CD14-positive monocyte (primary cell): ENCODE data around the gene CSNK1G1. TPM values are rescaled to one million over a fixed set of nuclear protein-coding genes. Genes with fewer than 3 reads are reported as not detected.

Experiments
- DNase-seq, 3 donors: peaks; one replicate each; pipeline ENCODE4 v3.0.0-alpha.2; 2011 to 2022
- H2AFZ ChIP-seq: 2 replicates; pipeline ENCODE4 v1.6.0; 2012; ENCODE audit warnings: mild to moderate bottlenecking, low read depth, low read length, inconsistent platforms; ENCODE audit not compliant: insufficient read depth, poor library complexity, severe bottlenecking
- H3K27ac ChIP-seq, 2 donors: 1 replicate in 1 of 2; 2 replicates in 1 of 2; pipeline ENCODE4 v1.5.1; 2012 to 2013; ENCODE audit warnings: low read length in 2 of 2, control low read depth in 1 of 2, inconsistent platforms in 1 of 2, low read depth in 1 of 2, mild to moderate bottlenecking in 1 of 2
- H3K27me3 ChIP-seq, 2 donors: one replicate each; pipeline versions ENCODE4 v1.6.0 to v1.6.1; 2011 to 2013; ENCODE audit warnings: low read length in 2 of 2; ENCODE audit not compliant: control insufficient read depth in 2 of 2, insufficient read depth in 2 of 2
- H3K36me3 ChIP-seq, 2 donors: replicated peaks in 1 of 2; 1 replicate in 1 of 2; 2 replicates in 1 of 2; pipeline versions ENCODE4 v1.5.1 to v1.6.1; 2012 to 2013; ENCODE audit warnings: low read length in 2 of 2, control low read depth in 1 of 2, inconsistent platforms in 1 of 2, mild to moderate bottlenecking in 1 of 2; ENCODE audit not compliant: insufficient read depth in 2 of 2, control insufficient read depth in 1 of 2
- H3K4me1 ChIP-seq, 2 donors: 1 replicate in 1 of 2; 2 replicates in 1 of 2; pipeline versions ENCODE4 v1.5.1 to v1.6.1; 2012 to 2013; ENCODE audit warnings: low read length in 2 of 2, control low read depth in 1 of 2, inconsistent platforms in 1 of 2, mild to moderate bottlenecking in 1 of 2, moderate library complexity in 1 of 2; ENCODE audit not compliant: insufficient read depth in 2 of 2, control insufficient read depth in 1 of 2
- H3K4me2 ChIP-seq: replicated peaks from 2 replicates; pipeline ENCODE3; 2012; ENCODE audit warnings: low read length, moderate library complexity, mild to moderate bottlenecking; ENCODE audit not compliant: poor library complexity, severe bottlenecking; ENCODE audit errors: extremely low read depth
- H3K4me3 ChIP-seq, 3 experiments: fragments of 200-600 bp in 1 of 3; sonication (generic) in 1 of 3; replicated peaks in 1 of 3; 1 replicate in 2 of 3; 2 replicates in 1 of 3; pipeline ENCODE4 v1.5.1; 2011 to 2013; ENCODE audit warnings: low read length in 3 of 3, mild to moderate bottlenecking in 3 of 3, control low read depth in 2 of 3, low read depth in 2 of 3, inconsistent platforms in 1 of 3, moderate library complexity in 1 of 3
- H3K79me2 ChIP-seq: 2 replicates; pipeline ENCODE4 v1.6.0; 2012; ENCODE audit warnings: mild to moderate bottlenecking, control low read depth, inconsistent platforms, low read length, moderate library complexity; ENCODE audit not compliant: insufficient read depth
- H3K9ac ChIP-seq: 2 replicates; pipeline ENCODE4 v1.6.0; 2017; ENCODE audit warnings: low read length, mild to moderate bottlenecking; ENCODE audit not compliant: insufficient read depth, poor library complexity, severe bottlenecking
- H3K9me3 ChIP-seq, 2 donors: replicated peaks in 1 of 2; 1 replicate in 1 of 2; 2 replicates in 1 of 2; pipeline versions ENCODE4 v1.5.1 to v1.6.1; 2012 to 2013; ENCODE audit warnings: low read length in 2 of 2, control low read depth in 1 of 2; ENCODE audit not compliant: control insufficient read depth in 1 of 2, insufficient read depth in 1 of 2
- H4K20me1 ChIP-seq: 2 replicates; pipeline ENCODE4 v1.6.0; 2012; ENCODE audit warnings: mild to moderate bottlenecking, low read length, control low read depth, moderate library complexity; ENCODE audit not compliant: insufficient read depth
- H3K27ac Mint-ChIP-seq, 7 donors: one replicate each; pipeline ENCODE4 v1.8.0; 2020; ENCODE audit warnings: mild to moderate bottlenecking in 7 of 7, mixed read lengths in 7 of 7, moderate library complexity in 6 of 7, inconsistent platforms in 2 of 7
- H3K27me3 Mint-ChIP-seq, 3 donors: one replicate each; pipeline ENCODE4 v1.8.0; 2021 to 2022; ENCODE audit warnings: low read depth in 3 of 3, mild to moderate bottlenecking in 3 of 3, mixed read lengths in 3 of 3, moderate library complexity in 3 of 3, inconsistent platforms in 1 of 3
- H3K36me3 Mint-ChIP-seq, 2 donors: one replicate each; pipeline ENCODE4 v1.8.0; 2020; ENCODE audit warnings: mixed read lengths in 2 of 2, inconsistent platforms in 1 of 2, mild to moderate bottlenecking in 1 of 2
- H3K4me1 Mint-ChIP-seq: one replicate; pipeline ENCODE4 v1.8.0; 2020; ENCODE audit warnings: mild to moderate bottlenecking, mixed read lengths
- H3K4me3 Mint-ChIP-seq, 2 donors: one replicate each; pipeline ENCODE4 v1.8.0; 2020; ENCODE audit warnings: mild to moderate bottlenecking in 2 of 2, mixed read lengths in 2 of 2, moderate library complexity in 1 of 2
- H3K9me3 Mint-ChIP-seq, 7 donors: one replicate each; pipeline ENCODE4 v1.8.0; 2020 to 2022; ENCODE audit warnings: mixed read lengths in 7 of 7, mild to moderate bottlenecking in 6 of 7, moderate library complexity in 6 of 7, inconsistent platforms in 2 of 7
- WGBS: methylation state at CpG from one replicate; pipeline ENCODE4 v1.1.5; 2013; ENCODE audit warnings: missing lambda C conversion rate; ENCODE audit not compliant: insufficient coverage; 5-methylcytosine and 5-hydroxymethylcytosine counted together
- intact Hi-C, 2 donors: fragments of 100-400 bp; cut with micrococcal nuclease; formaldehyde crosslinking; loops; one replicate each; pipeline versions ENCODE4 v1.15.0 to v1.15.1; 2023
- polyA plus RNA-seq, 3 donors: library from polyadenylated mRNA; depleted of rRNA in 1 of 3; unstranded in 2 of 3; stranded (reverse) in 1 of 3; fragments of 300-500 nt in 2 of 3; fragments of >200 nt in 1 of 3; fragmentation: Illumina TruSeq in 2 of 3; gene quantifications; 1 replicate in 2 of 3; 2 replicates in 1 of 3; pipeline ENCODE4 v1.2.3, GENCODE V29; 2012 to 2021
- TF ChIP-seq, protein P1 (sequence below): fragments of 200-600 bp; IDR thresholded peaks from one replicate; pipeline ENCODE4 v1.8.0; 2022; ENCODE audit warnings: antibody characterized with exemption, mild to moderate bottlenecking

The CSNK1G1 gene
- polyA plus RNA-seq, 3 donors = 4.3 to 8.6 (median 7.7) TPM

DNA sequence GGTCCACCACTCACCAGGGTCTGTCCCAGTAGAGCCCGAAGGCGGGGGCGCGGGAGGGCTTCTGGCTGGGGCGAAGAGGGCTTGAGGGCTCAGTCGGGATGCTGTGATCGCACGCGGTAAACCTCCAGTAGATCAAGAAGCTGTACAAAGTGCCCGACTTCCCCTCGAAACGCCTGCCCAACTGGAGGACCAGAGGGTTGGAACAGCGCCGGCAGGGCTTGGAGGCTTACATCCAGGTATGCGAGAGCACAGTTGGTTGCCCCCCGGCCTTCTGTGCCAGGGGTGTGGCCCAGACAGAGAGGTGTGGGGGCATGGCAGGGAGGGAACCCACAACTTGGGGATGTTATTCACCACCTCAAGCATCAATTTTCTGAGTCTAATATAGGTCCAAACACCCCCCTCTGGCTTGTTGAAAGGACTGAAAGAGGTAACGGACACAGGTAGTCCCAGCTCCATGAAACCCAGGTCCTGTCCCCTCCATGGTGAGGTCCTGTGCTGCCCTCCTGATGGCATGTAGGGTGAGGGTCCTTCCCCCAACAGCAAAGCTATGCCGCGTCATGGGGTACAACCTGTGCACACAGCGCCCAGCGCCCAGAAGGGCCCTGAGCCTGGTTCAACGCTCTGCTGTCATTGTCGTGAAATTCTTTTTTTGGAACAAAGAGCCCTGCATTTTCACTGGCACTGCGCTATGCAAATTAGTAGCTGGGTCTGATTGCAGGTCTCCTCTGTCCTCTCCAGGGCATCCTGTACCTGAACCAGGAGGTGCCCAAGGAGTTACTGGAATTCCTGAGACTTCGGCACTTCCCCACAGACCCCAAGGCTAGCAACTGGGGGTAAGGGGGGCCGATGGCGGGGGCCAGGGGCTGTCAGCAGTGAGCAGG is 203.2 kb downstream of the CSNK1G1 start:
- peaks cover 17 to 25% of the 10 kb centered on the region in 2 donors for H3K27me3 ChIP-seq
- Mint-ChIP-seq H3K9me3 (peaks cover 0 to 7% (median 2%) of the 10 kb centered on the region in 7 donors), H3K36me3 (peaks cover 31 to 39% of the 10 kb centered on the region in 2 donors), H3K27ac (no peak overlapping the region), H3K4me3 (peak overlapping the region; percentile 70 to 83), H3K4me1 (peaks cover 38% of the 10 kb centered on the region), H3K27me3 (peaks cover 24 to 34% (median 29%) of the 10 kb centered on the region in 3 donors)
- no peak overlapping the region for H3K27ac ChIP-seq
- no peak overlapping the region for H2AFZ ChIP-seq
- H3K79me2 ChIP-seq = peaks cover 1% of the 10 kb centered on the region
- peak overlapping the region; percentile 43 for H3K9ac ChIP-seq
- WGBS = 20% methylated on average over 19 of the region's 27 CpGs
- H3K36me3 ChIP-seq = peaks cover 35 to 38% of the 10 kb centered on the region in 2 donors
- intact Hi-C loops = loop anchor here in 1 of 2 donors (5.0 kb wide), 1 partner anchor 400 kb away; no protein-coding TSS in a partner anchor
- peak overlapping the region; percentile 80 for H3K4me2 ChIP-seq
- DNase-seq = peak in 2 of 3 donors; percentile 13 to 19
- peaks cover 40 to 47% of the 10 kb centered on the region in 2 donors for H3K4me1 ChIP-seq
- TF ChIP-seq, protein P1, sequence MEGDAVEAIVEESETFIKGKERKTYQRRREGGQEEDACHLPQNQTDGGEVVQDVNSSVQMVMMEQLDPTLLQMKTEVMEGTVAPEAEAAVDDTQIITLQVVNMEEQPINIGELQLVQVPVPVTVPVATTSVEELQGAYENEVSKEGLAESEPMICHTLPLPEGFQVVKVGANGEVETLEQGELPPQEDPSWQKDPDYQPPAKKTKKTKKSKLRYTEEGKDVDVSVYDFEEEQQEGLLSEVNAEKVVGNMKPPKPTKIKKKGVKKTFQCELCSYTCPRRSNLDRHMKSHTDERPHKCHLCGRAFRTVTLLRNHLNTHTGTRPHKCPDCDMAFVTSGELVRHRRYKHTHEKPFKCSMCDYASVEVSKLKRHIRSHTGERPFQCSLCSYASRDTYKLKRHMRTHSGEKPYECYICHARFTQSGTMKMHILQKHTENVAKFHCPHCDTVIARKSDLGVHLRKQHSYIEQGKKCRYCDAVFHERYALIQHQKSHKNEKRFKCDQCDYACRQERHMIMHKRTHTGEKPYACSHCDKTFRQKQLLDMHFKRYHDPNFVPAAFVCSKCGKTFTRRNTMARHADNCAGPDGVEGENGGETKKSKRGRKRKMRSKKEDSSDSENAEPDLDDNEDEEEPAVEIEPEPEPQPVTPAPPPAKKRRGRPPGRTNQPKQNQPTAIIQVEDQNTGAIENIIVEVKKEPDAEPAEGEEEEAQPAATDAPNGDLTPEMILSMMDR = no peak
- H3K4me3 ChIP-seq = peak overlapping the region in 1 of 3 experiments; percentile 69
- peaks cover 62% of the 10 kb centered on the region for H4K20me1 ChIP-seq
- H3K9me3 ChIP-seq = no peaks in the 10 kb centered on the region

DNA sequence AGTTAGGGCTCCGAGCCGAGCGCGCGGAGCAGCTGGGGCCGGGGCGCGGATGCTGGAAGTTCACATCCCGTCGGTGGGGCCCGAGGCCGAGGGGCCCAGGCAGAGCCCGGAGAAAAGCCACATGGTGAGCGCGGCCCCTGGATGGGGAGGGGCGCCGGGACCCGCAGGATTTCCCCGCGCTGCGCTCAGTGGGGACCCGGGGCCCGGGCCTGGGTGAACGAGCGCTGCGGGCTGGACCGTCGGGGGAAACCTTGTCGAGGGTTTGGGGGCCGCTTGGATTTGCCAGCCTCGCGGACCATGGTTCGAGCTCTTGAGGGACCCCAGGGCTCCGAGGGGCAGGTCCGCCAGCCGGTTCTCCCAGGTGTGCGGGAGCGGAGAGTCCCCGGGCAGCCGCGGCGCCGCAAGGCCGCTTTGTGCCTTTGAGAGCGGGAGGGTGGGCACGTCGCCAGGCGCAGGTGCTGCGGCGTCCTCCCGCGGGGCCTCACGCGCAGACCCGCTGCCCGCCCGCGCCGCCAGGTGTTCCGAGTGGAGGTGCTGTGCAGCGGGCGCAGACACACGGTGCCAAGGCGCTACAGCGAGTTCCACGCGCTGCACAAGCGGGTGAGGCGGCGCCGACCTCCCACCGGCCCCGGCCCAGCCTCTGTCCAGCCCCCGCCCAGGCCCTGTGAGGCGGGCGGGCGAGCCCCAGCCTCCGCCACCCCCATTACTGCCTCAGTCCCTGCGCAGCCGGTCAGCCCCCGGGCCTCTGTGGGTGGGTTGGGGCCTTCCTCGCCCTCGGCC is 204.1 kb downstream of the CSNK1G1 start, which contains the start of gene SNX22:
Gene SNX22, plus strand, starts transcription at position 5 of the 780 bp plus-strand sequence. Its CDS starts 45 bp downstream, at position 50.
- Histone ChIP-seq H3K27me3 (peaks cover 17 to 25% of the 10 kb centered on the region in 2 donors), H3K36me3 (peaks cover 26 to 30% of the 10 kb centered on the region in 2 donors), H4K20me1 (peaks cover 54% of the 10 kb centered on the region), H3K4me1 (peaks cover 40 to 47% of the 10 kb centered on the region in 2 donors), H3K4me2 (peak within 1 kb of the TSS; percentile 80), H3K9me3 (no peaks in the 10 kb centered on the region), H3K79me2 (no peaks in the 10 kb centered on the region), H3K9ac (peak within 1 kb of the TSS; percentile 43), H3K4me3 (peak within 1 kb of the TSS; percentile 21 to 69 (median 26)), H3K27ac (no peak within 1 kb of the TSS), H2AFZ (peak within 1 kb of the TSS; percentile 57)
- Mint-ChIP-seq H3K27me3 (peaks cover 24 to 34% (median 29%) of the 10 kb centered on the region in 3 donors), H3K4me1 (peaks cover 38% of the 10 kb centered on the region), H3K27ac (peak within 1 kb of the TSS in 2 of 7 donors; percentile 30 to 78), H3K4me3 (peak within 1 kb of the TSS; percentile 77 to 85), H3K9me3 (peaks cover 0 to 7% (median 2%) of the 10 kb centered on the region in 7 donors), H3K36me3 (peaks cover 23 to 31% of the 10 kb centered on the region in 2 donors)
- WGBS = under 1% methylated on average over 77 of the region's 83 CpGs
- DNase-seq = no peak
- TF ChIP-seq, protein P1 = no peak
- intact Hi-C loops = loop anchor here in 1 of 2 donors (5.0 kb wide), 1 partner anchor 400 kb away; no protein-coding TSS in a partner anchor
